HG03095 (cell line): ENCODE data around the gene SMC1B.
"Not testable (repeated sequence)": the region's sequence is repeated elsewhere in the genome, so short reads cannot be mapped to it uniquely, and the experiment has no call there.

Experiments used
- ATAC-seq: cut with Tn5 transposase; IDR thresholded peaks from one replicate; pipeline ENCODE4 v1.9.1; 2021; ENCODE audit warnings: moderate library complexity; ENCODE audit not compliant: unreplicated experiment

Gene SMC1B

DNA sequence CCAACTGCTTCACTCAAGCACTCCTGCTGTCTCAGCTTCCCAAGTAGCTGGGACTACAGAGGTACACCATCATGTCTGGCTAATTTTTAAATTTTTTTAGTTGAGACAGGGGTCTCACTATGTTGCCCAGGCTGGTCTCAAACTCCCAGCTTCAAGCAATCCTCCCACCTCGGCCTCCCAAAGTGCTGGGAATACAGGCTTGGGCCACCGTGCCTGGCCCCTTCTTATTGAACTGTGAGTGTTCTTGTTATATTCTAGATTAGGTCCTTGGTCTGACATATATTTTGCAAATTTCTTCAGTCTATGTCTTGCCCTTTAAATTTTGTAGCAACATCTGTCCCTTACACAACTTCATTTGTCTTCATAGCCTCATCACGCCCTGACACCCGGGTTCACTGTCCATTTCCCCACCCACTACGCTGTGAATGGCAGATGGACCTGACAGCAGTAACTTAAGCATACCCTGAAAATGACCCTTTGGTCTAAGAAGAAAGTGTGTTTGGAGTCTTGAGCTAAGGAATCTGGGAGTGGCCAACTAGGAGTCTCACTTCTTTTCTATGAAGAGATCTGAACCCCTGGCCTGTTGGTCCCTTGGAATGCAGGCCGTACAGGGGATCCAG, 107.8 kb downstream of the SMC1B start:
- ATAC-seq, result no peak

- no peak for ATAC-seq
Observed at GRCh38 chr22:45304971-45305370, 108.4 kb downstream of the SMC1B start.

DNA sequence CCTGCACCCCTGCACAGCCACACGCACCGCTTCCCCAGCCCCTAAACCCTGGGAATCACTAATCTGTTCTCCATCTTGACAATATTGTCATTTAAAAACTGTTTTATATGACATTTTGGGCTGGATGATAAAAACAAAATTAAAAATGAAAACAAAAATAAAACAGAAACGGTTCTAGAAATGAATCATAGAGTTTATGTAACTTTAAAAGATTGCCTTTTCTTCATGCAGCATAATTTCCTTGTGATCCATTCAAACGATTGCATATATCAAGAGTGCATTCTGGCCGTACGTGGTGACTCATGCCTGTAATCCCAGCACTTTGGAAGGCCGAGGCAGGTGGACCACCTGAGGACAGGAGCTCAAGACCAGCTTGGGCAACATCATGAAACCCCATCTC, 110.2 kb downstream of the SMC1B start:
- ATAC-seq, result no peak

DNA sequence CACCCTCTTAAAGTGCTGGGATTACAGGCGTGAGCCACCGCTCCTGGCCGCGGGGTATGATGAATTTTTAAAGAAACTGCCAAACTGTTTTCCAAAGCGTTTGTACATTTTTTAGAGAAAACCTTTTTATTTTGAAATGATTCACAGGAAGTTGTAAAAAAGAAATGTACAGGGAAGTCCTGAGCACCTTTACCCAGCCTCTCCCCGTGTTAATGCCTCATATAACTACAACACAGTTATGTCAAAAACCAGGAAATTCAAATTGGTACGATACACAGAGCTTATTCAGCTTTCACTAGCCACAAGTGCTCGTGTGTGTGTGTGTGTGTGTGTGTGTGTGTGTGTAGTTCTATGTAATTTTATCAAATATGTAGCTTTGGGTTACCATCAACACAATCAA, 110.6 kb downstream of the SMC1B start:
- ATAC-seq, result no peak

GRCh38 chr22:45298934-45299505, 114.4 kb downstream of the SMC1B start:
- ATAC-seq, result no peak

DNA sequence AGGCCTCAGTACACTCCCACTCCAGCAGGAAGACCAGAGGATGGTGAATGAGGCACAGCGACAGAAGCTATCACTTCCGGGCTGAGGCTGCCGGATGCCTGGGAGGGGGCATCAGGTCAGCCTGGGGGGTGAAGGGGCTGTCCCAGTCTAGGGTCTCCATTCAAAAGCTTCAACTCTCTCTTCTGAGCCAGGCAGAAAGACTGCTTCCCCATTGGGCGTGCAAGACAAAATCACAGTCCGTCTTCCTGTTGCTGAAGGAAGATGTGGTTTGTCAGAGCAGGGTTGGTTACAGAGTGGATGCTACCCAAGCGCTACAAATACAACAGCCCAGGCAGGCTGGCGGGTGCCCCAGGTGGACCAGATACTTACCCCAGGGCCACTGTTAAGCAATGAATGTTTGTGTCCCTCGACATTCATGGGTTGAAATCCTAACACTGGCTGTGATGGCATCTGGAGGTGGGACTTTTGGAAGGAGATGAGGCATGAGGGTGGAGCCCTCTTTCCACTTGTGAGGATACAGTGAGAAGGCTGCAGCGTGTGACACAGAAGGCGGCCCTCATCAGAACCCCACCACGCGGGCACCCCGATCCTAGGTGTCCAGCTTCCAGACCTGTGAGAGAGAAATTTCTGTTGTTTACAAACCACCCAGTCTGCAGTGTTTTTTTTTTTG, 116.6 kb downstream of the SMC1B start:
- no peak for ATAC-seq

DNA sequence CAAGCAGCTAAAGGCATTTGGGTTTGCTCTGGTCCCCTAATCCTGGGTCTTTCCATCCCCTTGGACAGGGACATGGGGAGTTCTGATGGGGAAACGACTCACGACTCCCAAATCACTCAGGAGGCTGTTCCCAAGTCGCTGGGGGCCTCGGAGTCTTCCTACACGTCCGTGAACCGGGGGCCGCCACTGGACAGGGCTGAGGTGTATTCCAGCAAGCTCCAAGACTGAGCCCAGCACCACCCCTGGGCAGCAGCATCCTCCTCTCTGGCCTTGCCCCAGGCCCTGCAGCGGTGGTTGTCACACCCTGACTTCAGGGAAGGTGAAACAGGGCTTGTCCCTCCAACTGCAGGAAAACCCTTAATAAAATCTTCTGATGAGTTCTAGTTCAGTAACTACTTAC, 117.9 kb downstream of the SMC1B start:
- ATAC-seq, result no peak

- ATAC-seq, result not testable (repeated sequence)
Observed at GRCh38 chr22:45295004-45295403, 118.4 kb downstream of the SMC1B start.
